Glomerular visceral epithelial cell (primary cell): ENCODE data around the gene CAMSAP3.

Experiments
- DNase-seq: peaks from one replicate; pipeline ENCODE4 v3.0.0-alpha.2; 2016; ENCODE audit errors: extremely low spot score

The CAMSAP3 gene

DNA sequence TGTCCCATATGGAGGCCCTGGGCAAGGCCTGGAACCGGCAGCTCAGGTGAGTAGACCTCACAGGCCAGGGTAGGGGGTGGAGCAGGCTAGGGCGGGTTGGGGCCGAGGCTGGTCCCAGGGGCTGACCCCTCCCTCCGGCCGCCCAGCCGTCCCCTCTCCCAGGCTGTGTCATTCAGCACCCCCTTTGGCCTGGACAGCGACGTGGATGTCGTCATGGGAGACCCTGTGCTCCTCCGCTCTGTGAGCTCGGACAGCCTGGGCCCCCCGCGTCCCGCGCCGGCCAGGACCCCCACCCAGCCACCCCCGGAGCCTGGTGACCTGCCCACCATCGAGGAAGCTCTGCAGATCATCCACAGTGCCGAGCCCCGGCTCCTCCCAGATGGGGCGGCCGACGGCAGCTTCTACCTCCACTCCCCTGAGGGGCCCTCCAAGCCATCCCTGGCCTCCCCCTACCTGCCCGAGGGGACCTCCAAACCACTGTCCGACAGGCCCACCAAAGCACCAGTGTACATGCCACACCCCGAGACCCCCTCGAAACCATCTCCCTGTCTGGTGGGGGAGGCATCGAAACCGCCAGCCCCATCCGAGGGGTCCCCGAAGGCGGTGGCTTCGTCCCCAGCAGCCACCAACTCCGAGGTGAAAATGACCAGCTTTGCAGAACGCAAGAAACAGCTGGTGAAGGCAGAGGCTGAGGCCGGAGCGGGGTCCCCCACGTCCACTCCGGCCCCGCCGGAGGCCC, 16.0 kb downstream of the CAMSAP3 start:
- no peak for DNase-seq

DNA sequence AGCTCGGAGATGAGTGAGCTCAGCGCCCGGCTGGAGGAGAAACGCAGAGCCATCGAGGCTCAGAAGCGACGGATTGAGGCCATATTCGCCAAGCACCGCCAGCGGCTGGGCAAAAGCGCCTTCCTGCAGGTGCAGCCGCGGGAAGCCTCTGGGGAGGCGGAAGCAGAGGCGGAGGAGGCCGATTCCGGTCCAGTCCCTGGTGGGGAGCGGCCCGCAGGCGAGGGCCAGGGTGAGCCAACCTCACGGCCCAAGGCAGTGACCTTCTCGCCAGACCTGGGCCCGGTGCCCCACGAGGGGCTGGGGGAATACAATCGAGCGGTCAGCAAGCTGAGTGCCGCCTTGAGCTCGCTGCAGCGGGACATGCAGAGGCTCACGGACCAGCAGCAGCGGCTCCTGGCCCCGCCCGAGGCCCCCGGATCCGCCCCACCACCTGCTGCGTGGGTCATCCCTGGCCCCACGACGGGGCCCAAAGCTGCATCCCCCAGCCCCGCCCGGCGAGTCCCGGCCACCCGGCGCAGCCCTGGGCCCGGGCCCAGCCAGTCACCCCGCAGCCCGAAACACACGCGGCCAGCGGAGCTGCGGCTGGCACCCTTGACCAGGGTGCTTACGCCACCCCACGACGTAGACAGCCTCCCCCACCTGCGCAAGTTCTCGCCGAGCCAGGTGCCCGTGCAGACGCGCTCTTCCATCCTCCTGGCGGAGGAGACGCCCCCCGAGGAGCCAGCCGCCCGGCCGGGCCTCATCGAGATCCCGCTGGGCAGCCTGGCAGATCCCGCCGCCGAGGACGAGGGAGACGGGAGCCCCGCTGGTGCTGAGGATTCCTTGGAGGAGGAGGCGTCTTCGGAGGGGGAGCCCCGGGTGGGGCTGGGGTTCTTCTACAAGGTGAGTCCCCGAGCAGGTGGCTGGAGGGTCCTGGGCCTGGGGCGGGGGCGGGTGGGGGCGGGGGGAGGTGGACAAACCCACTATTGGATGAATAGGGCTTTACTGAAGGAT, 16.9 kb downstream of the CAMSAP3 start:
- no peak for DNase-seq

- no peak for DNase-seq
Measured at GRCh38 chr19:7614859-7615741, 19.4 kb downstream of the CAMSAP3 start.

GRCh38 chr19:7617172-7617571, 21.5 kb downstream of the CAMSAP3 start:
- DNase-seq: no peak

GRCh38 chr19:7617735-7618134, 22.1 kb downstream of the CAMSAP3 start:
- DNase-seq: no peak

GRCh38 chr19:7618348-7618747, 22.7 kb downstream of the CAMSAP3 start:
- no peak for DNase-seq

DNA sequence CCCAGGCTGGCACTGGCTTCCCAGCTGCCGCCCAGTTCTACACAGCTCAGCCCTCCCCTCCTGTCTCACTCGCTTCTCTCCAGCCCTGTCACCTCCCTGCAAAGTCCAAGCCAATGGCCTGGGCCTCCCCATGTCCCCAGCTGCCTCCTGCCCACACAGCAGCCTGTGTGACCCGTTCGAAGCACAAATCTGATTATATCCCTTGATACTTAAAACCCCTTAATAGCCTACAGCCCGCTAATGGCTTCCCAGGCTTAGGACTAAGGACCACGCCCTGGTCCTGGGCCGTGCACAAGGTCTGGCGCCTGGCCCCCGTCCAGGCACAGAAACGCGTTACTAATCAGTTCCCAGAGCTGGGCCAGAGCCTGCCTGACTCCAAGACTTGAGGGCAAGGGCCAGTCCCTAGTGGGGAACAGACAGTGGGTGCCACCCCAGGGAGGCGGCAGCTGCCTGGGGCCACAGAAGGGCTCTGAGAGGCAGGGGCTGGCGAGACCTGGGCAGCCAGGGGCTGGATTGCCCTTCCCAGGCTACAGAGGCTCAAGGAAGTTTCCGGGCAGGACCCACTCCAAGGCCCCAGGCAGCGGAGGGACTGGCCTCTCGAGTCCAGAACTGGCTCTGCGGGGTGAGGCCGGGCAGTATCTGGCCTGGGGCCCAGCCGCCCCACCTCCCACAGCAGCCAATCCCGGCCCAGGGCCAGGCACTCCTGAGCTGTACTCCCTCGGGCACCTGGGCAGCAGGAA, 23.3 kb downstream of the CAMSAP3 start:
- DNase-seq: no peak

- DNase-seq: no peak
Measured at GRCh38 chr19:7619671-7620441, 24.2 kb downstream of the CAMSAP3 start.

GRCh38 chr19:7620442-7621412, 25.1 kb downstream of the CAMSAP3 start:
- no peak for DNase-seq

GRCh38 chr19:7622933-7623685, 27.4 kb downstream of the CAMSAP3 start:
- DNase-seq: no peak

DNA sequence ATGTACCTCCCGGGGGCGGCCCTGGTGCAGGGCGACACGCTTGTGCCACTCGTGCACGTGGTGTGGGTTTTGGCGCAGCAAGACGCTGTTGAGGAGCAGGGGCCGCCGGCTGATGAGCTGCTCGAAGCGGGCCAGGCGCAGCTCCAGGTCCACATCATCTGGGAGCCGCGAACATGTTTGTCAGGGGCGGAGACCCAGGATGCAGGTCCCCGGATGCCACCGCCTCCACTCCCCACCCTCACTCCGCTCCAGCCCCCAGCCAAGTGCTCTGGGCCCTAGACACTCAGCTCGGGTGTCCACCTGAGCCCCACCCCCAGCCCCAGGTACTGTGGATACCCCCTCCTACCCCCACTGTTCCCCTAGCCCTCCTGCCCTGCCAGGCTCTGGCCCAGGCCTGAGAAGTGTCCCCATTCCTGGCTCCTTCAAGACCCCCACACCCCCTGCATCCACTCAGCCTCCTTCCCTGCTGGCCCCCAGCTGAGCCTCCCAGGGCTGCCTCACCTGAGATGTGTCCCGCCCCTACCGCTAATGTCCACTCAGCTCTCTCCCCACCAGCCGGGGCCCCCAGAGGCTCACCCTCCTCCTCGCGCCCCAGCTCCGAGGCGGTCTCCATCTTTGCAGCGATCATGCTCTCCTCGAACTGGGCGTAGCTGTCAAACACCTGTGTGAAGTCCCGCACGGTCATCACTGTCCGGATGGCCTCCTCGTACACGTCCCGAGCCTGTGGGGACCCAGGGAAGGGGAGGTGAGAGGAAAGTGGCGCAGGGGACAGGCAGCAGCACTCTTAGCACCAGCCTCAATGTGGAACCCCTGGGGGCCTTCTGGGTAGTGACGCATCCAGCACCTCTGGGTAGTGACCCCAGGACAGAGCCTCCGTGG, 28.3 kb downstream of the CAMSAP3 start:
- no peak for DNase-seq

DNA sequence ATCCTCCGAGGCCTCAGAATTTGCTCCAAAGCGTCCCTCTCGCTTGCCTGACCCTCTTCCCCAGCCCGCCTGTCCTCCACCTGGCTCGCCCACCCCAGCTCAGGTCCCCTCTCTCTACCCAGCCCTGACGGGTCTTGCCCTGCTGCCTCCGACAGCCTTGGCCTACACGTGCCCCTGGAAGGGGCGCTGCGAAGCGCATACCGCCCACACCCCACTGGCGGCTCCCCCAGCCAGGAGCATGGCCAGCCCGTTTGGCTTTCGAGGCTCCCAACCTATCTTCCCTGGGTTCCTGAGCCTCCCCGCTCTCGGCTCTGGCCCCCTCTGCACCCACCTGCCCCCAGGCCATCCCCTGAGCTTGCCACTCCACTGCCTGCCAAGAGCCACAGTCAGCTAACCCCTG, 29.1 kb downstream of the CAMSAP3 start:
- no peak for DNase-seq

GRCh38 chr19:7625763-7626372, 30.2 kb downstream of the CAMSAP3 start:
- no peak for DNase-seq

GRCh38 chr19:7627166-7627565, 31.5 kb downstream of the CAMSAP3 start:
- DNase-seq: no peak

- DNase-seq: no peak
Measured at GRCh38 chr19:7628589-7629311, 33.1 kb downstream of the CAMSAP3 start.

- DNase-seq: peak; percentile 99
Measured at GRCh38 chr19:7629347-7630054, 33.8 kb downstream of the CAMSAP3 start, which contains the start of the genes PET100 and XAB2. TSS of gene PET100 (plus strand) at chr19:7629793. CDS start at chr19:7629834, 41 bp downstream. TSS of gene XAB2 (minus strand) at chr19:7629545. CDS start at chr19:7629527, 18 bp downstream.
